Measurements from ENCODE around the gene RNF31.

DNA sequence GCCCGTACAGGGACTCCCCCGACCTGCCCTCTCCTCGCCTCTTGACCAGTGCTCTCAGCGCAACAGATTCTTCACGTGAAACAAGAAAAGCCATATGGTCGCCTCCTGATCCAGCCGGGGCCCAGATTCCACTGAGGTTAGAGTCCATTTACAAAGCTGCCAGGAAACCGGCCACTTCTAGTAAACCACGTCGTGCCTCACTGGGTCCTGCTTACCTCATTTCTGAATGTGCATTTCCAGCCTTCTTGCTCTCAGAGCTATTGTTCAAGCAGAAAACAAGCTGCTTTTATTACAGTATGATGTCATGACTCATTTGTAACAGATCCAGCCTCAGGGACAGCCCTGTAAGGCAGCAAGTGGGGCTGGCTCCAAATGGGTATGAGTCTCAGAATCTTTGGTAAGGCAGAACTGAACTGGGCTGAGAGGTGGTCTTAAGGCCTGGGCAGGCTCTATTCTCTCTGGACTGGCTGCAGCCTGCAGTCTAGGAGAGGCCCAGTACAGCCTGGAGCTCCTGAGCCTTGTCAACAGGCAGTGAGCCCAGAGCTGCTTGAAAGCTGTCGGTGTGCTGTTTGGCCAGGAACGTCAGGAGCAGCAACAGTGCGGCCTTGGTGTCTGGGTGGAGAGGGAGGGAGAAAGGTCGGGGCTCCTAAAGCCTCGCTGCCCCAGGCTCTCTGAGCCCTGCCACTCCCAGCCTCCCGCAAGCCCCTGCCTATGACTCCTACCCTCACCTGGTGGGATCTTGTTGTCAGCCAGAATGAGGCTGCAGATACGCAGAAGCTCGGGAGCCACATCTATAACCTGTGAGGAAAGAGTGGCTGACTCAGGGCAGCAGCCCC lies 32.9 kb downstream of the RNF31 start:
- TF ChIP-seq, protein P1, sequence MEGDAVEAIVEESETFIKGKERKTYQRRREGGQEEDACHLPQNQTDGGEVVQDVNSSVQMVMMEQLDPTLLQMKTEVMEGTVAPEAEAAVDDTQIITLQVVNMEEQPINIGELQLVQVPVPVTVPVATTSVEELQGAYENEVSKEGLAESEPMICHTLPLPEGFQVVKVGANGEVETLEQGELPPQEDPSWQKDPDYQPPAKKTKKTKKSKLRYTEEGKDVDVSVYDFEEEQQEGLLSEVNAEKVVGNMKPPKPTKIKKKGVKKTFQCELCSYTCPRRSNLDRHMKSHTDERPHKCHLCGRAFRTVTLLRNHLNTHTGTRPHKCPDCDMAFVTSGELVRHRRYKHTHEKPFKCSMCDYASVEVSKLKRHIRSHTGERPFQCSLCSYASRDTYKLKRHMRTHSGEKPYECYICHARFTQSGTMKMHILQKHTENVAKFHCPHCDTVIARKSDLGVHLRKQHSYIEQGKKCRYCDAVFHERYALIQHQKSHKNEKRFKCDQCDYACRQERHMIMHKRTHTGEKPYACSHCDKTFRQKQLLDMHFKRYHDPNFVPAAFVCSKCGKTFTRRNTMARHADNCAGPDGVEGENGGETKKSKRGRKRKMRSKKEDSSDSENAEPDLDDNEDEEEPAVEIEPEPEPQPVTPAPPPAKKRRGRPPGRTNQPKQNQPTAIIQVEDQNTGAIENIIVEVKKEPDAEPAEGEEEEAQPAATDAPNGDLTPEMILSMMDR (IDR thresholded peaks at IDR 0.05), result no peak
- TF ChIP-seq, protein P2, sequence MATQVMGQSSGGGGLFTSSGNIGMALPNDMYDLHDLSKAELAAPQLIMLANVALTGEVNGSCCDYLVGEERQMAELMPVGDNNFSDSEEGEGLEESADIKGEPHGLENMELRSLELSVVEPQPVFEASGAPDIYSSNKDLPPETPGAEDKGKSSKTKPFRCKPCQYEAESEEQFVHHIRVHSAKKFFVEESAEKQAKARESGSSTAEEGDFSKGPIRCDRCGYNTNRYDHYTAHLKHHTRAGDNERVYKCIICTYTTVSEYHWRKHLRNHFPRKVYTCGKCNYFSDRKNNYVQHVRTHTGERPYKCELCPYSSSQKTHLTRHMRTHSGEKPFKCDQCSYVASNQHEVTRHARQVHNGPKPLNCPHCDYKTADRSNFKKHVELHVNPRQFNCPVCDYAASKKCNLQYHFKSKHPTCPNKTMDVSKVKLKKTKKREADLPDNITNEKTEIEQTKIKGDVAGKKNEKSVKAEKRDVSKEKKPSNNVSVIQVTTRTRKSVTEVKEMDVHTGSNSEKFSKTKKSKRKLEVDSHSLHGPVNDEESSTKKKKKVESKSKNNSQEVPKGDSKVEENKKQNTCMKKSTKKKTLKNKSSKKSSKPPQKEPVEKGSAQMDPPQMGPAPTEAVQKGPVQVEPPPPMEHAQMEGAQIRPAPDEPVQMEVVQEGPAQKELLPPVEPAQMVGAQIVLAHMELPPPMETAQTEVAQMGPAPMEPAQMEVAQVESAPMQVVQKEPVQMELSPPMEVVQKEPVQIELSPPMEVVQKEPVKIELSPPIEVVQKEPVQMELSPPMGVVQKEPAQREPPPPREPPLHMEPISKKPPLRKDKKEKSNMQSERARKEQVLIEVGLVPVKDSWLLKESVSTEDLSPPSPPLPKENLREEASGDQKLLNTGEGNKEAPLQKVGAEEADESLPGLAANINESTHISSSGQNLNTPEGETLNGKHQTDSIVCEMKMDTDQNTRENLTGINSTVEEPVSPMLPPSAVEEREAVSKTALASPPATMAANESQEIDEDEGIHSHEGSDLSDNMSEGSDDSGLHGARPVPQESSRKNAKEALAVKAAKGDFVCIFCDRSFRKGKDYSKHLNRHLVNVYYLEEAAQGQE (IDR thresholded peaks at IDR 0.05; ENCODE audit: insufficient read depth in 1 of 2, low read depth in 2 of 2, low read length in 1 of 2), result no peak
